PFSK-1 (cell line): ENCODE measurements around the gene KMT2E.

ENCODE experiments used
- FOXP2 ChIP-seq: optimal IDR thresholded peaks from 2 replicates; pipeline ENCODE3; 2011; ENCODE audit warnings: borderline replicate concordance, control low read depth, inconsistent platforms; ENCODE audit not compliant: insufficient read depth; ENCODE audit errors: extremely low read length, extremely low read depth
- POLR2AphosphoS5 ChIP-seq: IDR thresholded peaks from 2 replicates; pipeline ENCODE4 v1.6.1; 2012; ENCODE audit warnings: low read depth, mild to moderate bottlenecking, control low read depth, low read length, moderate library complexity
- REST ChIP-seq, 2 experiments: IDR thresholded peaks; 2 replicates each; pipeline versions ENCODE4 v1.6.1 to v1.8.0; 2011 to 2012; ENCODE audit warnings: low read depth in 2 of 2, low read length in 2 of 2, control low read depth in 1 of 2, inconsistent platforms in 1 of 2, mild to moderate bottlenecking in 1 of 2, moderate library complexity in 1 of 2; ENCODE audit not compliant: insufficient read depth in 1 of 2
- SIN3A ChIP-seq: IDR thresholded peaks from 2 replicates; pipeline ENCODE4 v1.6.1; 2012; ENCODE audit warnings: mild to moderate bottlenecking, low read length, moderate library complexity, borderline replicate concordance; ENCODE audit not compliant: insufficient read depth
- TAF1 ChIP-seq: IDR thresholded peaks from 2 replicates; pipeline ENCODE4 v1.6.1; 2012; ENCODE audit warnings: low read length, control low read depth, borderline replicate concordance; ENCODE audit not compliant: insufficient read depth

The KMT2E gene

DNA sequence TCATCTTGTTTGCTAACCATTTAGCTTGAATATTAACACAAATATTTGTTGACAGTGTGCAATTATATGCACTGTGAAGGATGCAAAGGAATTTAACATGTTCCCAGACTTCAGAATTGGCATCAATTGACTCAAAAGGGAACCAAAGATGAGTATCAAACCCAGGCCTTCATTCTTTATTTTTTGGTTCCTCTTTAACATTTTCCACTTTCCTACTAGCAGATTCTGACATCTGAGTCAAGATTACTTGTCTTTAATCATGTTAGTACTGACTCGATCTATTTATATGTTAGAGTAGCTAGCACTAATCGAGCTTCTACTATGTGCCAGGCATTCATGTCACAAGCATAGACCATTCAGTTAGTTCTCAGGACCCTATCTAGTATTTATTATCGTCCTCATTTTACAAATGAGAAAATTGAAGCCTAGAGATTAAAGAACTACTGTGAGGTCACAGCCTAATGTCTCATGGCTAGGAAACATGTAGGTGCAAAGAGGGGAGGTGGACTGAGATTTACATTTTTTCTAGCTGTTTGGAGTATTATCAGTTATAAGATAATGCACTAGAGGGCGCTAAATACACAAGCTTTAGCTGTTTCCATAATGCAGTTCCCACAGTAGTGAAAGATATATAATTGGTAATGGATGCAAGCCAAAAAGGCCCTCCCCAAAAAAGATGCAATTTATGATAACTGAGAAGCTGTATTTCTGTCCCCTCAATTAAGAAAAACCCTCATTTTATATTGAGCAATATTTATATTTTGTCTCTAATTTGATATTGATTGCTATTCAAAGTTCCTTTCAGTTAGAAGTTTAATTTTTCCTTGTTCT lies 32.9 kb upstream of the KMT2E start:
- TF ChIP-seq SIN3A, result no peak
- TF ChIP-seq FOXP2, result no peak
- TF ChIP-seq POLR2AphosphoS5, result no peak
- TF ChIP-seq REST (IDR thresholded peaks at IDR 0.05; ENCODE audit: insufficient read depth in 1 of 2, low read depth in 2 of 2, low read length in 2 of 2), result no peak
- TF ChIP-seq TAF1, result no peak

DNA sequence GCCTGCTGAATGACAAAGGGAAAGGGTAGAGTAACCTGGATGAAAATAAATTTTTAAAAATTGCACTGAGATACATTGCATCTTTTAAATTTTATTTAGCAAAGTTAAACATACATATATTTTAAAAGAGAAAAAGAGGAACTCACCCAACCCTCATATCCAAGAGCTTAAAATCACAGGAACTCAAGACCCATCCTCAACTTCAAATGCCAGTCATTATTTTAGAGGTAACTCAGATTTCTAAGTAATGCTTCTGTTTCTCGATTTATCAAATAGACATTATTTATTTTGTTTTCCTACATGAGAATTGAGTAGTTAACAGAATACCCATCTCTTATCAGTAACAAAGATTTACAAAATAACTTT lies 32.4 kb upstream of the KMT2E start:
- TF ChIP-seq SIN3A (no peak), FOXP2 (no peak), REST (IDR thresholded peaks at IDR 0.05; ENCODE audit: insufficient read depth in 1 of 2, low read depth in 2 of 2, low read length in 2 of 2) (no peak), TAF1 (no peak), POLR2AphosphoS5 (no peak)

- no peak for TF ChIP-seq SIN3A
- TF ChIP-seq REST (IDR thresholded peaks at IDR 0.05; ENCODE audit: insufficient read depth in 1 of 2, low read depth in 2 of 2, low read length in 2 of 2), result no peak
- TF ChIP-seq POLR2AphosphoS5, result no peak
- no peak for TF ChIP-seq TAF1
- TF ChIP-seq FOXP2, result no peak
Measured at GRCh38 chr7:104982308-104983075, 31.5 kb upstream of the KMT2E start.

- TF ChIP-seq REST (IDR thresholded peaks at IDR 0.05; ENCODE audit: insufficient read depth in 1 of 2, low read depth in 2 of 2, low read length in 2 of 2) (no peak), TAF1 (no peak), FOXP2 (no peak), SIN3A (no peak), POLR2AphosphoS5 (no peak)
Measured at GRCh38 chr7:104983076-104983577, 30.9 kb upstream of the KMT2E start.
